Measurements from ENCODE around the gene CAMK2N2. TPM values are rescaled to one million over a fixed set of nuclear protein-coding genes. Genes with fewer than 3 reads are reported as not detected.

CAMK2N2 gene
- polyA plus RNA-seq, 3 donors, result 0.19 TPM; not detected in 2

DNA sequence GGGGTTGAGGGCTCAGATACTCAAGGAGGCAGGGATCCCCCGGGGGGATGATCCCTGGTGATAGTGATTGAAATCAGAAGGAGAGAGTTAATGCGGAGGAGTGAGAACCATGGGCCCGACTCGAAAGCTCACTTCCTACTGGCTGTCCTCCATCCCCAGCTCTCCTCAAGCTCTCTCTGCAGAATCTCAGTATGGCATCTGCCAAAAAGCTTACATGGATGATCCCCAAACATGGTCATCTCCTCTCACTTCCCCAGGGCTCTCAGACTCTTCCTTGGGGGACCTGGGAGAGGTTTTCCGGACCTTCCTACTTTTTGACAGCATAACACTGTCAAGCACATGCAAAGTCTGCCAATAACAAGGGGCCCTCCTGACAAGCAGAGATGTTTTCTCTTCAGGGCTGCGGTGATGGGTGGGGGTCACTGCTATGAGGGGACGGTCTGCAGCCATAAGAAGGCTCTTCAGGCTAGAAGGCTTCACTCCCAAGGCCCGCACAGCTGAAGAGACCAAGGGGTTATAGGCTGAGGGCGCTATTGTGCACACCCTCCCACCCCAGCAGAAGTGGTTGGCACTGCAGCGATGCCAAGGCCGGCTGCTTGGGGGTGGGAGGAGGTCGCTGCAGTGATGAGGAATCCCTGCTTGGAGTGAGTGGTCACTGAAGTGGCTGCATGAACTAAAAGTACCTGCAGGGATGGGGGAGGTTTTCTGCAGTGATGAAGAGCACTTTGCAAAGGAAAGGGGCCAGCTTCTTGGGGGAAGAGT, 32.8 kb downstream of the CAMK2N2 start:
- no peak for DNase-seq

DNA sequence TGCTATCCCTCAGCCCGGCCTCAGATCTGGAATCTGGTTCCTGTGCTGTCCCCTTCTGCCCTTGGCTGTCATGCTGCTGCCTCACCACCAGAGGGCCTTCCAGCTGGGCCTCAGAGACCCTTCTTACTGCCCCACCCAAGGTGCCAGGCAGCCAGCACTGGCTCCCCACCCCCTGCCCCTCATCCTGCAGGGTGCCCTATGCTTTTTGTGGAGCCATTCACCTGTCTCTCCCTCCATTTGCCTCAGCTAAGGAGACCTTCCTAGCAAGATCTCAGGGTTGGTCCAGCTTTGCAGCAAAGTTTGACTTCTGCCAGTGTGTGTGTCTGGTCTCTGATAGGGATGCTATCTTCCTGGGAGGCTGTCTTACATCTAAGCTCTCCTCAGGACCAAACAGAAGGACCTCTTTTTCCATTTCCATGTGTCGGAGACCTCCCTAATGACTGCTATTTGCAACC, 33.8 kb downstream of the CAMK2N2 start:
- no peak for DNase-seq

DNA sequence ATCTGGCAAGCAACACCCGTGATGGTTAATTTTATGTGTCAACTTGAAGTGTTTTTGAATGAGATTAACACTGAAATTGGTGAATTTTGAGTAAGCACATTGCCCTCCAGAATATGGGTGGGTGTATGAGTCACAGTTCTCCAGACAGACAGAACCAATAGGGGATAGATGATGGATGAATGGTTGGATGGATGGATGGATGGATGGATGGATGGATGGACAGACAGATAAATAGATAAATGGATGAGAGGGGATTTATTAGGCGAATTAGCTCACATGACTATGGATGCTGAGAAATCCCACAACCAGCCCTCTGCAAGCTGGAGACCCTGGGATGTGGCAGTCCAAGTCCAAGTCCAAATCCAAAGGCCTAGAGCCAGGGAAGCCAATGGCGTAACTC, 37.4 kb downstream of the CAMK2N2 start:
- no peak for DNase-seq

DNA sequence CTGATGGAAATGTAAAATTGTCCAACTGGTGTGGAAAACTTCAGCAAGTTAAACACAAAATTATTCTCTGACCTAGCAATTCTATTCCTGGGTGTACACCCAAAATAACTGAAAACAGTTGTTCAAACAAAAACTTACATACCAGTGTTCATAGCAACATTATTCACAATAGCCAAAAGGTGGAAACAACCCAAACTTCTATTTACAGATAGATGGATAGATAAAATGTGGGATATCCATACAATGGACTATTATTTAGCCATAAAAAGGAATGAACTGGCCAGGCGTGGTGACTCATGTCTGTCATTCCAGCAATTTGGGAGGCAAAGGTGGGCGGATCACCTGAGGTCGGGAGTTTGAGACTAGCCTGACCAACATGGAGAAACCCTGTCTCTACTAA, 38.8 kb downstream of the CAMK2N2 start:
- no peak for DNase-seq

DNA sequence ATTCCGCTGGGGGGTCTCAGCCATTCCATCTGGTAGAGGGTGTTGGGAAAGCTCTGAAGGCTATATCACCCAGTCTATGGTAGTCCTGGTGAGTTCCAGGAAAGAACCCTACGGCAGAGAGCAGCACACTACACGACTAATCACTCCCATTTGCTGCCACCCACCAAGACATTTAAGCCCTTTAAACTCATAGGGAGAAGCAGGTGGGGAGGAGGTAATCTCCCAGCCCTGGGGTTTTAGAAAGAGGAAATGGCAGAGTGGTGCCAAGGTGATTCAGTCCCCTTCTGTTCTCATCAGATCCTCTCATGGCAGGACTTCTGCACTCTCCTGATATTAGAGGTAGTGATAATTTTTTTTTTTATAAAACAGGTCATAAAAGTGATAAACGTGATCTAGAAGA, 42.5 kb downstream of the CAMK2N2 start:
- no peak for DNase-seq

DNA sequence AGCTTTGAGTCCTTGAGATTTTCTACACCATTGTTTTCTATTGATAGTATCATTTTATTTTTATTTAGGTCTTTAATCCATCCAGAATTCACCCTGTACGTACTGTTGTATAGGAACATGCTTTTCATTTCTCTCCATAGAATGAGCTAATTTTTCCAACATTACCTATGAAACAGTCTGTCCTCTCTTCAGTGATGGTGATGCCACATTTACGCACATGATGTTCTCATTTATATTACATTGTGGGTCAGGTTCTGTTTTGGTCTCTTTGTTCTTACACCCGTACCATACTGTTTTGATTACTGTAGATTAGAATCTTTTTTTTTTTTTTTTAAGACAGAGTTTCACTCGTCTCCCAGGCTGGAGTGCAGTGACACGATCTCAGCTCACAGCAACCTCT, 49.6 kb downstream of the CAMK2N2 start:
- no peak for DNase-seq

DNA sequence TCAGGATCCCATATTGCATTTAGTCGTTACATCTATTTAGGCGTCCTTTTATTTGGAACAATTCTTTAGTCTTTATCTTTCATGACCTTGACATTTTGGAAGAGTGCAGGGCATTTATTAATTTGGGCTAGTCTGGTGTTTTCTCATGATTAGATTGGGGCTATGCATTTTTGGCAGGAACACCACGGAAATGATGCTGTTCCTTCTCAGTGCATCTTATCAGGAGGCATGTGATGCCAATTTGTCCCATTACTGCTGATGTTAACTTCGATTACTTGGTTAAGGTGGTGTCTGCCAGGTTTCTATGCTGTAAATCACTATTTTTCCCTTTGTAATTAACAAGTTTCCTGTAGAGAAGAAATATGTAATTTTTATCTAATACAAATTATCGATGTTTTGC, 50.1 kb downstream of the CAMK2N2 start:
- no peak for DNase-seq

Other genes starting within 250 kb of the CAMK2N2 start
- 10 to 100 TPM; 51.8 to 79.4 (median 62.3) TPM for gene ABCC5, start 243.7 kb downstream of the CAMK2N2 start, polyA plus RNA-seq (ENCODE audit: insufficient read length in 3 of 3)
- gene HTR3D, start 229.8 kb downstream of the CAMK2N2 start, polyA plus RNA-seq (ENCODE audit: insufficient read length in 3 of 3), result not detected
- not detected for gene HTR3C, start 208.5 kb downstream of the CAMK2N2 start, polyA plus RNA-seq (ENCODE audit: insufficient read length in 3 of 3)
- gene HTR3E, start 164.5 kb downstream of the CAMK2N2 start, polyA plus RNA-seq (ENCODE audit: insufficient read length in 3 of 3), result under 1 TPM in 1 of 3 donors, not detected in 2; 0.07 TPM
- gene EIF2B5, start 126.2 kb downstream of the CAMK2N2 start, polyA plus RNA-seq (ENCODE audit: insufficient read length in 3 of 3), result 10 to 100 TPM; 49.2 to 55.3 (median 55.3) TPM
- gene DVL3, start 106.2 kb downstream of the CAMK2N2 start, polyA plus RNA-seq (ENCODE audit: insufficient read length in 3 of 3), result 10 to 100 TPM; 81.8 to 97.5 (median 82.1) TPM
- 100 to 1,000 TPM; 331 to 367 (median 357) TPM for gene AP2M1, start 86.7 kb downstream of the CAMK2N2 start, polyA plus RNA-seq (ENCODE audit: insufficient read length in 3 of 3)
- gene ABCF3, start 75.4 kb downstream of the CAMK2N2 start, polyA plus RNA-seq (ENCODE audit: insufficient read length in 3 of 3), result 10 to 100 TPM; 65.0 to 73.6 (median 69.7) TPM
- gene VWA5B2, start 32.0 kb downstream of the CAMK2N2 start, polyA plus RNA-seq (ENCODE audit: insufficient read length in 3 of 3), result 1 to 10 TPM; 2.1 to 3.1 (median 2.5) TPM
- gene ALG3, start 12.6 kb downstream of the CAMK2N2 start, polyA plus RNA-seq (ENCODE audit: insufficient read length in 3 of 3), result 10 to 100 TPM; 38.7 to 41.7 (median 40.6) TPM
- gene EEF1AKMT4, start 11.9 kb downstream of the CAMK2N2 start, polyA plus RNA-seq (ENCODE audit: insufficient read length in 3 of 3), result 1 to 10 TPM; 3.1 to 3.3 (median 3.2) TPM
- gene ECE2, start 14.5 kb upstream of the CAMK2N2 start, polyA plus RNA-seq (ENCODE audit: insufficient read length in 3 of 3), result under 1 TPM in 2 of 3 donors, not detected in 1; 0.04 to 0.10 TPM
- 100 to 1,000 TPM; 214 to 250 (median 245) TPM for gene PSMD2, start 37.7 kb upstream of the CAMK2N2 start, polyA plus RNA-seq (ENCODE audit: insufficient read length in 3 of 3)
- gene EIF4G1, start 53.1 kb upstream of the CAMK2N2 start, polyA plus RNA-seq (ENCODE audit: insufficient read length in 3 of 3), result 100 to 1,000 TPM; 190 to 251 (median 207) TPM
- gene FAM131A, start 76.0 kb upstream of the CAMK2N2 start, polyA plus RNA-seq (ENCODE audit: insufficient read length in 3 of 3), result 10 to 100 TPM; 11.2 to 14.3 (median 13.7) TPM
- gene CLCN2, start 100.1 kb upstream of the CAMK2N2 start, polyA plus RNA-seq (ENCODE audit: insufficient read length in 3 of 3), result 10 to 100 TPM; 11.7 to 18.4 (median 17.7) TPM
- gene POLR2H, start 100.2 kb upstream of the CAMK2N2 start, polyA plus RNA-seq (ENCODE audit: insufficient read length in 3 of 3), result 100 to 1,000 TPM in 2 of 3 donors, 10 to 100 TPM in 1; 85.3 to 110 (median 106) TPM
- 1 to 10 TPM; 2.1 to 2.7 (median 2.5) TPM for gene THPO, start 116.7 kb upstream of the CAMK2N2 start, polyA plus RNA-seq (ENCODE audit: insufficient read length in 3 of 3)
- 10 to 100 TPM; 12.5 to 20.4 (median 16.1) TPM for gene CHRD, start 118.5 kb upstream of the CAMK2N2 start, polyA plus RNA-seq (ENCODE audit: insufficient read length in 3 of 3)